GM18870 (cell line): ENCODE data around the gene OR52K1.

Source experiments
- ATAC-seq: cut with Tn5 transposase; IDR thresholded peaks from one replicate; pipeline ENCODE4 v1.9.1; 2021; ENCODE audit warnings: moderate library complexity; ENCODE audit not compliant: unreplicated experiment

OR52K1 gene

GRCh38 chr11:4482445-4482844 is at the start of gene OR52K1:
OR52K1 (plus strand) TSS chr11:4482646; CDS start chr11:4488901, 6,255 bp downstream.
- no peak for ATAC-seq

GRCh38 chr11:4433856-4434255 is 48.6 kb upstream of the OR52K1 start:
- no peak for ATAC-seq

GRCh38 chr11:4436411-4436810 is 46.0 kb upstream of the OR52K1 start:
- no peak for ATAC-seq

GRCh38 chr11:4441515-4441914 is 40.9 kb upstream of the OR52K1 start:
- no peak for ATAC-seq

GRCh38 chr11:4443232-4443891 is 39.1 kb upstream of the OR52K1 start:
- ATAC-seq = no peak

GRCh38 chr11:4448995-4449394 is 33.5 kb upstream of the OR52K1 start, which contains the start of gene OR52K2:
OR52K2 (plus strand) TSS chr11:4449295; CDS start chr11:4449340, 45 bp downstream.
- ATAC-seq = no peak

GRCh38 chr11:4453118-4453517 is 29.3 kb upstream of the OR52K1 start:
- ATAC-seq = no peak

- no peak for ATAC-seq
Observed at GRCh38 chr11:4454021-4454420, 28.4 kb upstream of the OR52K1 start.

GRCh38 chr11:4455419-4455818 is 27.0 kb upstream of the OR52K1 start:
- ATAC-seq = no peak

GRCh38 chr11:4459500-4459899 is 22.9 kb upstream of the OR52K1 start:
- ATAC-seq = peak; percentile 78

- ATAC-seq = no peak
Observed at GRCh38 chr11:4460151-4460550, 22.3 kb upstream of the OR52K1 start.

GRCh38 chr11:4464216-4465159 is 18.0 kb upstream of the OR52K1 start:
- ATAC-seq = no peak

- ATAC-seq = no peak
Observed at GRCh38 chr11:4465407-4465806, 17.0 kb upstream of the OR52K1 start.

GRCh38 chr11:4466131-4466870 is 16.1 kb upstream of the OR52K1 start:
- no peak for ATAC-seq

- ATAC-seq = peak; percentile 71
Observed at GRCh38 chr11:4466871-4467442, 15.5 kb upstream of the OR52K1 start.

- no peak for ATAC-seq
Observed at GRCh38 chr11:4467811-4468606, 14.4 kb upstream of the OR52K1 start.

- no peak for ATAC-seq
Observed at GRCh38 chr11:4479644-4480043, 2.8 kb upstream of the OR52K1 start.

GRCh38 chr11:4480577-4481239 is 1.7 kb upstream of the OR52K1 start:
- no peak for ATAC-seq

GRCh38 chr11:4481240-4481582 is 1.2 kb upstream of the OR52K1 start:
- no peak for ATAC-seq

GRCh38 chr11:4484310-4484709 is 1.9 kb downstream of the OR52K1 start:
- no peak for ATAC-seq
